Measurements from ENCODE around the gene MGAT3.
A peak's percentile ranks its signal among the peaks of the same experiment; 100 is the strongest.

The MGAT3 gene

GRCh38 chr22:39534092-39534506 is 77.3 kb downstream of the MGAT3 start:
- H3K4me2 ChIP-seq (ENCODE audit: low read depth, low read length, poor library complexity, severe bottlenecking) = no peak overlapping the region
- H3K9me2 ChIP-seq (replicated peaks; ENCODE audit: insufficient read depth, low read length) = no peaks in the 10 kb centered on the region
- H3K27ac ChIP-seq (ENCODE audit: low read depth, low read length) = no peak overlapping the region
- H3K9ac ChIP-seq (ENCODE audit: low read length) = no peak overlapping the region
- no peaks in the 10 kb centered on the region for H4K20me1 ChIP-seq (ENCODE audit: low read depth, low read length)
- no peak overlapping the region for H3K4me3 ChIP-seq (ENCODE audit: insufficient read depth, low read length, poor library complexity, severe bottlenecking)
- peak overlapping the region; percentile 12 for H2AFZ ChIP-seq (ENCODE audit: low read depth, low read length, severe bottlenecking)
- peaks cover 18% of the 10 kb centered on the region for H3F3A ChIP-seq (ENCODE audit: insufficient read depth)
- H3K27me3 ChIP-seq (ENCODE audit: low read length) = no peaks in the 10 kb centered on the region
- TF ChIP-seq CTCF (IDR thresholded peaks at IDR 0.05; ENCODE audit: insufficient read depth, low read length, poor library complexity, severe bottlenecking) = no peak
- TF ChIP-seq EZH2phosphoT487 (conservative IDR thresholded peaks at IDR 0.05; ENCODE audit: low read length) = no peak
- peaks cover 25% of the 10 kb centered on the region for H3K79me2 ChIP-seq (ENCODE audit: insufficient read depth, low read length)
- H3K9me3 ChIP-seq (ENCODE audit: insufficient read depth, low read length) = no peaks in the 10 kb centered on the region
- no peaks in the 10 kb centered on the region for H3K36me3 ChIP-seq (ENCODE audit: low read length)

- Histone ChIP-seq H3K4me3 (ENCODE audit: insufficient read depth, low read length, poor library complexity, severe bottlenecking) (no peak overlapping the region), H3F3A (ENCODE audit: insufficient read depth) (peaks cover 12% of the 10 kb centered on the region), H4K20me1 (ENCODE audit: low read depth, low read length) (no peaks in the 10 kb centered on the region), H2AFZ (ENCODE audit: low read depth, low read length, severe bottlenecking) (peak overlapping the region; percentile 62), H3K79me2 (ENCODE audit: insufficient read depth, low read length) (peaks cover 25% of the 10 kb centered on the region), H3K9me2 (replicated peaks; ENCODE audit: insufficient read depth, low read length) (no peaks in the 10 kb centered on the region), H3K9ac (ENCODE audit: low read length) (no peak overlapping the region), H3K4me2 (ENCODE audit: low read depth, low read length, poor library complexity, severe bottlenecking) (no peak overlapping the region), H3K9me3 (ENCODE audit: insufficient read depth, low read length) (no peaks in the 10 kb centered on the region), H3K36me3 (ENCODE audit: low read length) (no peaks in the 10 kb centered on the region), H3K27me3 (ENCODE audit: low read length) (no peaks in the 10 kb centered on the region), H3K27ac (ENCODE audit: low read depth, low read length) (no peak overlapping the region)
- TF ChIP-seq EZH2phosphoT487 (conservative IDR thresholded peaks at IDR 0.05; ENCODE audit: low read length) (no peak), CTCF (IDR thresholded peaks at IDR 0.05; ENCODE audit: insufficient read depth, low read length, poor library complexity, severe bottlenecking) (peak; percentile 58)
These were observed 78.0 kb downstream of the MGAT3 start for GRCh38 chr22:39534591-39535356.

- H3K27me3 ChIP-seq (ENCODE audit: low read length) = no peaks in the 10 kb centered on the region
These were observed 78.5 kb downstream of the MGAT3 start for GRCh38 chr22:39535357-39535725.

More at GRCh38 chr22:39535357-39535725, 78.5 kb downstream of the MGAT3 start:
- TF ChIP-seq EZH2phosphoT487 (conservative IDR thresholded peaks at IDR 0.05; ENCODE audit: low read length) (no peak), CTCF (IDR thresholded peaks at IDR 0.05; ENCODE audit: insufficient read depth, low read length, poor library complexity, severe bottlenecking) (no peak)
- Histone ChIP-seq H3K9me3 (ENCODE audit: insufficient read depth, low read length) (no peaks in the 10 kb centered on the region), H3K9me2 (replicated peaks; ENCODE audit: insufficient read depth, low read length) (no peaks in the 10 kb centered on the region), H4K20me1 (ENCODE audit: low read depth, low read length) (no peaks in the 10 kb centered on the region), H3F3A (ENCODE audit: insufficient read depth) (peaks cover 7% of the 10 kb centered on the region; the same call in 1 of the 2 replicates), H3K36me3 (ENCODE audit: low read length) (no peaks in the 10 kb centered on the region), H2AFZ (ENCODE audit: low read depth, low read length, severe bottlenecking) (no peak overlapping the region), H3K27ac (ENCODE audit: low read depth, low read length) (no peak overlapping the region), H3K4me2 (ENCODE audit: low read depth, low read length, poor library complexity, severe bottlenecking) (no peak overlapping the region), H3K4me3 (ENCODE audit: insufficient read depth, low read length, poor library complexity, severe bottlenecking) (no peak overlapping the region), H3K79me2 (ENCODE audit: insufficient read depth, low read length) (peaks cover 21% of the 10 kb centered on the region), H3K9ac (ENCODE audit: low read length) (no peak overlapping the region)

Data from SU-DHL-6 (cell line).